ENCODE data around the gene CDYL2. TPM values are rescaled to one million over a fixed set of nuclear protein-coding genes. Genes with fewer than 3 reads are reported as not detected.

Gene CDYL2
- total and polyA plus RNA-seq, 2 donors (not counting 3 experiments of a cell fraction or from before 2014, with no cell fraction given), result 7.1 to 71.3 TPM

DNA sequence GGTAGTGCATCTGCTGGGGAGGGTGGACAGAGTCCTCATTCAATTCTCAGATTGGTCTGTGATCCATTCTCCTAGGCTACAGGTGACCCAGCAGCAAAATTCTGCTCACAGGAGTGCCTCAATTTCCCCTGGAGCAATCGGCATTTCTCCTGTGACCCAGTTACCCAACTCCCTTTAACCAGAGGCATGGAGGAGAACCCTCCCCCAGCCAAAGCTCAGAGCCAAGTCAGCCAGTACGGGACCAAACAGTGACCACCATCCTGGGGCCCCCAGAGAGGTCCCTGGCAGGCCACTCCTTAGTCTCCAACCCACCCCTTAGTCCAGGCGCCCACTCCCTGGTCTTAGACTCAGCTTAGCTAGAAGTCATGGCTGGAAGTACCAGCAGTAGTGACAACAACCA is 188.0 kb downstream of the CDYL2 start:
- no peaks in the 10 kb centered on the region for H4K20me1 ChIP-seq (replicated peaks; ENCODE audit: control insufficient read depth, extremely low read depth, insufficient read depth, low read length)
- H3K4me2 ChIP-seq (ENCODE audit: insufficient read depth, low read length), result no peak overlapping the region
- ChIA-PET POLR2A (no interaction called here), CTCF (interaction anchor here (1.0 kb wide), 1 partner anchor 90 kb away, joined by 3 read pairs; no protein-coding TSS in a partner anchor)
- FAIRE-seq, result no peak
- no peaks in the 10 kb centered on the region for H3K79me2 ChIP-seq (ENCODE audit: control insufficient read depth, insufficient read depth, low read length)
- H3K9ac ChIP-seq (replicated peaks; ENCODE audit: extremely low read depth, insufficient read depth, low read length), result no peak overlapping the region
- dilution Hi-C loops (cut with MboI; ENCODE audit: extremely low pct_ligation_motif_present, low sequenced_read_pairs), result no loop called here
- no peak overlapping the region for H3K27ac ChIP-seq (ENCODE audit: insufficient read depth, low read depth, low read length)
- no peak overlapping the region for H3K4me3 ChIP-seq (replicated peaks in 1 of 3; ENCODE audit: insufficient read depth in 1 of 3, low read depth in 1 of 3, low read length in 3 of 3)
- no peaks in the 10 kb centered on the region for H3K9me1 ChIP-seq (replicated peaks; ENCODE audit: control insufficient read depth, extremely low read depth, insufficient read depth, low read length)
- H3K36me3 ChIP-seq (ENCODE audit: control insufficient read depth in 2 of 2, extremely low read depth in 1 of 2, insufficient read depth in 2 of 2, low read length in 2 of 2), result peaks cover 4 to 24% of the 10 kb centered on the region in 2 experiments
- H3K27me3 ChIP-seq (ENCODE audit: control insufficient read depth in 2 of 2, insufficient read depth in 2 of 2, low read length in 2 of 2), result no peaks in the 10 kb centered on the region
- BruUV-seq (replicated peaks), result no TSS peak
- H2AFZ ChIP-seq (ENCODE audit: low read depth, low read length), result no peak overlapping the region
- intact Hi-C loops (cut with micrococcal nuclease), result no loop called here
- H3K9me3 ChIP-seq (replicated peaks; ENCODE audit: control insufficient read depth, insufficient read depth, low read length), result no peaks in the 10 kb centered on the region
- TF ChIP-seq MYC (IDR thresholded peaks at IDR 0.05; ENCODE audit: low read depth, low read length) (no peak), GATA2 (IDR thresholded peaks at IDR 0.05; ENCODE audit: insufficient read depth, insufficient read length, low read depth, low read length) (no peak), POLR2AphosphoS5 (IDR thresholded peaks at IDR 0.05; ENCODE audit: insufficient read depth, low read depth, low read length) (no peak), POLR2A (IDR thresholded peaks at IDR 0.05; ENCODE audit: low read depth, low read length) (no peak), FOS (IDR thresholded peaks at IDR 0.05; ENCODE audit: borderline replicate concordance, insufficient read depth, low read length) (no peak), EZH2 (IDR thresholded peaks at IDR 0.05; ENCODE audit: borderline replicate concordance, low read depth, low read length, severe bottlenecking) (no peak), JUN (IDR thresholded peaks at IDR 0.05; ENCODE audit: borderline replicate concordance, insufficient read depth, insufficient read length, low read depth) (no peak)
- TF ChIP-seq, protein P1, sequence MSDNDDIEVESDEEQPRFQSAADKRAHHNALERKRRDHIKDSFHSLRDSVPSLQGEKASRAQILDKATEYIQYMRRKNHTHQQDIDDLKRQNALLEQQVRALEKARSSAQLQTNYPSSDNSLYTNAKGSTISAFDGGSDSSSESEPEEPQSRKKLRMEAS (IDR thresholded peaks at IDR 0.05; ENCODE audit: insufficient read depth, insufficient read length), result no peak
- TF ChIP-seq, protein P2, sequence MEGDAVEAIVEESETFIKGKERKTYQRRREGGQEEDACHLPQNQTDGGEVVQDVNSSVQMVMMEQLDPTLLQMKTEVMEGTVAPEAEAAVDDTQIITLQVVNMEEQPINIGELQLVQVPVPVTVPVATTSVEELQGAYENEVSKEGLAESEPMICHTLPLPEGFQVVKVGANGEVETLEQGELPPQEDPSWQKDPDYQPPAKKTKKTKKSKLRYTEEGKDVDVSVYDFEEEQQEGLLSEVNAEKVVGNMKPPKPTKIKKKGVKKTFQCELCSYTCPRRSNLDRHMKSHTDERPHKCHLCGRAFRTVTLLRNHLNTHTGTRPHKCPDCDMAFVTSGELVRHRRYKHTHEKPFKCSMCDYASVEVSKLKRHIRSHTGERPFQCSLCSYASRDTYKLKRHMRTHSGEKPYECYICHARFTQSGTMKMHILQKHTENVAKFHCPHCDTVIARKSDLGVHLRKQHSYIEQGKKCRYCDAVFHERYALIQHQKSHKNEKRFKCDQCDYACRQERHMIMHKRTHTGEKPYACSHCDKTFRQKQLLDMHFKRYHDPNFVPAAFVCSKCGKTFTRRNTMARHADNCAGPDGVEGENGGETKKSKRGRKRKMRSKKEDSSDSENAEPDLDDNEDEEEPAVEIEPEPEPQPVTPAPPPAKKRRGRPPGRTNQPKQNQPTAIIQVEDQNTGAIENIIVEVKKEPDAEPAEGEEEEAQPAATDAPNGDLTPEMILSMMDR (IDR thresholded peaks at IDR 0.05; ENCODE audit: extremely low read depth in 1 of 2, insufficient read depth in 1 of 2, low read depth in 1 of 2, low read length in 2 of 2), result no peak
- DNase-seq (ENCODE audit: low read depth, low spot score), result no peak
- H3K4me1 ChIP-seq (ENCODE audit: control insufficient read depth, extremely low read depth, insufficient read depth, low read length), result peaks cover 7% of the 10 kb centered on the region
